Smooth muscle cell (in vitro differentiated cells): ENCODE measurements around the gene SEC16A. TPM values are rescaled to one million over a fixed set of nuclear protein-coding genes. Genes with fewer than 3 reads are reported as not detected.
A peak's percentile ranks its signal among the peaks of the same experiment; 100 is the strongest.

Experiments used
- DNase-seq: peaks from one replicate; lab custom pipeline; 2025; ENCODE audit not compliant: unreplicated experiment; lab: John Stamatoyannopoulos, UW
- H2AFZ ChIP-seq: fragments of 200-600 bp; sonication (generic); 2 replicates; pipeline ENCODE4 v1.6.0; 2016; ENCODE audit warnings: antibody characterized with exemption, low read depth, mild to moderate bottlenecking
- H3F3A ChIP-seq: fragments of 200-600 bp; sonication (generic); 2 replicates; pipeline ENCODE4 v1.6.0; 2017; ENCODE audit warnings: antibody characterized with exemption, low read depth
- H3K27ac ChIP-seq: fragments of 200-600 bp; sonication (generic); 2 replicates; pipeline ENCODE4 v1.5.1; 2016; ENCODE audit warnings: low read depth, mild to moderate bottlenecking
- H3K27me3 ChIP-seq: fragments of 200-600 bp; sonication (generic); 2 replicates; pipeline ENCODE4 v1.6.1; 2016; ENCODE audit warnings: low read depth, mild to moderate bottlenecking
- H3K36me3 ChIP-seq: fragments of 200-600 bp; sonication (generic); 2 replicates; pipeline ENCODE4 v1.5.1; 2016; ENCODE audit warnings: low read depth
- H3K4me1 ChIP-seq: fragments of 200-600 bp; sonication (generic); 2 replicates; pipeline ENCODE4 v1.5.1; 2016; ENCODE audit warnings: low read depth
- H3K4me2 ChIP-seq: fragments of 200-600 bp; sonication (generic); 2 replicates; pipeline ENCODE4 v1.6.0; 2016; ENCODE audit warnings: mild to moderate bottlenecking
- H3K4me3 ChIP-seq: fragments of 200-600 bp; sonication (generic); 2 replicates; pipeline ENCODE4 v1.5.1; 2016; ENCODE audit warnings: mild to moderate bottlenecking
- H3K79me2 ChIP-seq: fragments of 200-600 bp; sonication (generic); 2 replicates; pipeline ENCODE4 v1.6.0; 2016; ENCODE audit warnings: low read depth, mild to moderate bottlenecking
- H3K9ac ChIP-seq: fragments of 200-600 bp; sonication (generic); 2 replicates; pipeline ENCODE4 v1.6.0; 2016; ENCODE audit warnings: low read depth
- H3K9me3 ChIP-seq: fragments of 200-600 bp; sonication (generic); replicated peaks from 2 replicates; pipeline ENCODE4 v1.5.1; 2016; ENCODE audit warnings: low read depth
- H4K20me1 ChIP-seq: fragments of 200-600 bp; sonication (generic); 2 replicates; pipeline ENCODE4 v1.6.0; 2016; ENCODE audit warnings: low read depth
- CTCF ChIP-seq: fragments of 200-600 bp; sonication (generic); IDR thresholded peaks from 2 replicates; pipeline ENCODE4 v1.5.1; 2017; ENCODE audit warnings: borderline replicate concordance, mild to moderate bottlenecking, antibody characterized with exemption; ENCODE audit not compliant: insufficient read depth, poor library complexity, severe bottlenecking
- WGBS: methylation state at CpG from one replicate; pipeline ENCODE4 v1.1.7; 2016; ENCODE audit warnings: low lambda C conversion rate; 5-methylcytosine and 5-hydroxymethylcytosine counted together
- polyA plus RNA-seq: library from polyadenylated mRNA; unstranded; fragments of >200 nt; fragmentation: Nextera tagmentation; extraction: Ambion mirVana; gene quantifications from 2 replicates; pipeline ENCODE4 v1.2.1, GENCODE V29; 2016
- total RNA-seq: library from RNA; depleted of rRNA; stranded (reverse); fragments of >200 nt; gene quantifications from 2 replicates; pipeline ENCODE4 v1.2.3, GENCODE V29; 2014

The SEC16A gene
- total RNA-seq = 40.2 and 45.7 TPM in 2 replicates
- polyA plus RNA-seq = 56.8 and 72.2 TPM in 2 replicates

- Histone ChIP-seq H3K27me3 (no peaks in the 10 kb centered on the region), H3K9me3 (no peaks in the 10 kb centered on the region), H3K4me2 (peak within 1 kb of the TSS; percentile 95), H3K4me1 (peaks cover 12% of the 10 kb centered on the region), H3K9ac (peak within 1 kb of the TSS; percentile 99), H4K20me1 (peaks cover 50% of the 10 kb centered on the region), H3K27ac (peak within 1 kb of the TSS; percentile 99), H3F3A (no peaks in the 10 kb centered on the region), H2AFZ (peak within 1 kb of the TSS; percentile 82), H3K4me3 (peak within 1 kb of the TSS; percentile 97), H3K36me3 (no peaks in the 10 kb centered on the region), H3K79me2 (peaks cover 47% of the 10 kb centered on the region)
- TF ChIP-seq CTCF = no peak
- 2% methylated on average over 52 of the region's 109 CpGs for WGBS
- DNase-seq = peak; percentile 99
Observed at GRCh38 chr9:136482793-136483588, at the start of gene SEC16A. Gene SEC16A (minus strand): TSS chr9:136483040. CDS start chr9:136477615, 5,425 bp downstream.

- Histone ChIP-seq H3K36me3 (no peaks in the 10 kb centered on the region), H3K9ac (no peak overlapping the region), H3K4me2 (no peak overlapping the region), H3K27ac (no peak overlapping the region), H2AFZ (no peak overlapping the region), H3K79me2 (peaks cover 51% of the 10 kb centered on the region), H3F3A (no peaks in the 10 kb centered on the region), H3K9me3 (no peaks in the 10 kb centered on the region), H3K4me1 (peaks cover 26% of the 10 kb centered on the region), H3K27me3 (no peaks in the 10 kb centered on the region), H4K20me1 (peaks cover 91% of the 10 kb centered on the region), H3K4me3 (no peak overlapping the region)
- no peak for DNase-seq
- no peak for TF ChIP-seq CTCF
- WGBS = 92% methylated on average over 39 of the region's 39 CpGs
Observed at GRCh38 chr9:136531904-136532798, 49.3 kb upstream of the SEC16A start.

- H3K4me3 ChIP-seq = no peak overlapping the region
- H3F3A ChIP-seq = no peaks in the 10 kb centered on the region
- peaks cover 26% of the 10 kb centered on the region for H3K4me1 ChIP-seq
- H3K4me2 ChIP-seq = no peak overlapping the region
- H3K9ac ChIP-seq = no peak overlapping the region
- H4K20me1 ChIP-seq = peaks cover 91% of the 10 kb centered on the region
- no peak for DNase-seq
- no peaks in the 10 kb centered on the region for H3K9me3 ChIP-seq
- no peaks in the 10 kb centered on the region for H3K36me3 ChIP-seq
- no peaks in the 10 kb centered on the region for H3K27me3 ChIP-seq
- WGBS = 92% methylated on average over 13 of the region's 37 CpGs
- peaks cover 49% of the 10 kb centered on the region for H3K79me2 ChIP-seq
- TF ChIP-seq CTCF = no peak
- no peak overlapping the region for H2AFZ ChIP-seq
- H3K27ac ChIP-seq = no peak overlapping the region
Observed at GRCh38 chr9:136531186-136531903, 48.5 kb upstream of the SEC16A start.
